Mesendoderm (in vitro differentiated cells): ENCODE data around the gene MS4A12.
"Not testable (repeated sequence)": the region's sequence is repeated elsewhere in the genome, so short reads cannot be mapped to it uniquely, and the experiment has no call there.

ENCODE experiments used
- DNase-seq: peaks from one replicate; pipeline ENCODE4 v3.0.0; 2013
- H2AK5ac ChIP-seq: 2 replicates; pipeline ENCODE4 v1.6.1; 2013; ENCODE audit warnings: low read length, inconsistent platforms
- H2BK120ac ChIP-seq: 2 replicates; pipeline ENCODE4 v1.6.1; 2013; ENCODE audit warnings: low read depth, mild to moderate bottlenecking, low read length, moderate library complexity, mixed read lengths
- H2BK15ac ChIP-seq: replicated peaks from 2 replicates; pipeline ENCODE4 v1.6.1; 2013; ENCODE audit warnings: low read depth, mild to moderate bottlenecking, moderate library complexity
- H2BK5ac ChIP-seq: 2 replicates; pipeline ENCODE4 v1.6.1; 2013; ENCODE audit warnings: low read length, inconsistent platforms
- H3K18ac ChIP-seq: 2 replicates; pipeline ENCODE4 v1.6.1; 2013; ENCODE audit warnings: mild to moderate bottlenecking, low read length, mixed read lengths
- H3K23ac ChIP-seq: one replicate; pipeline ENCODE4 v1.6.1; 2013; ENCODE audit warnings: low read length
- H3K27ac ChIP-seq: 2 replicates; pipeline ENCODE4 v1.5.1; 2013; ENCODE audit warnings: low read depth, mild to moderate bottlenecking, inconsistent platforms, low read length, moderate library complexity
- H3K27me3 ChIP-seq: 2 replicates; pipeline ENCODE4 v1.6.1; 2013; ENCODE audit warnings: low read length, control low read depth, mild to moderate bottlenecking, inconsistent platforms; ENCODE audit not compliant: insufficient read depth, poor library complexity
- H3K36me3 ChIP-seq: 2 replicates; pipeline ENCODE4 v1.6.1; 2013; ENCODE audit warnings: low read length, inconsistent platforms; ENCODE audit not compliant: control insufficient read depth, insufficient read depth
- H3K4ac ChIP-seq: one replicate; pipeline ENCODE4 v1.6.1; 2013; ENCODE audit warnings: low read depth, mild to moderate bottlenecking, low read length, moderate library complexity
- H3K4me1 ChIP-seq: 2 replicates; pipeline ENCODE4 v1.6.1; 2013; ENCODE audit warnings: low read depth, low read length, inconsistent platforms; ENCODE audit not compliant: control insufficient read depth
- H3K4me2 ChIP-seq: 2 replicates; pipeline ENCODE4 v1.6.1; 2013; ENCODE audit warnings: low read length
- H3K4me3 ChIP-seq: 2 replicates; pipeline ENCODE4 v1.5.1; 2013; ENCODE audit warnings: mild to moderate bottlenecking, low read length
- H3K56ac ChIP-seq: one replicate; pipeline ENCODE4 v1.6.1; 2013; ENCODE audit warnings: low read length
- H3K79me1 ChIP-seq: 2 replicates; pipeline ENCODE4 v1.6.1; 2013; ENCODE audit warnings: low read length, inconsistent platforms
- H3K79me2 ChIP-seq: 2 replicates; pipeline ENCODE4 v1.6.1; 2013; ENCODE audit warnings: mild to moderate bottlenecking, low read length; ENCODE audit not compliant: control insufficient read depth, insufficient read depth
- H3K9ac ChIP-seq: 2 replicates; pipeline ENCODE4 v1.6.1; 2013; ENCODE audit warnings: low read length, inconsistent platforms
- H4K5ac ChIP-seq: one replicate; pipeline ENCODE4 v1.6.1; 2013; ENCODE audit warnings: low read length
- H4K8ac ChIP-seq: one replicate; pipeline ENCODE4 v1.6.1; 2013; ENCODE audit warnings: low read depth, mild to moderate bottlenecking, control low read depth, low read length, moderate library complexity
- WGBS: extraction: QIAGEN DNeasy Blood & Tissue Kit; methylation state at CpG from one replicate; pipeline ENCODE4 v1.1.7; 2013; ENCODE audit warnings: low lambda C conversion rate, missing lambda C conversion rate; ENCODE audit not compliant: insufficient coverage; ENCODE audit errors: extremely low coverage; 5-methylcytosine and 5-hydroxymethylcytosine counted together

Gene MS4A12

GRCh38 chr11:60532383-60532782, 39.8 kb downstream of the MS4A12 start:
- no CpG with 5 or more reads among the region's 18 CpGs for WGBS
- H3K27me3 ChIP-seq, H2BK120ac ChIP-seq, H3K4me3 ChIP-seq, H3K27ac ChIP-seq, H3K4me1 ChIP-seq, H2AK5ac ChIP-seq, H3K56ac ChIP-seq, H4K8ac ChIP-seq, DNase-seq, H3K79me2 ChIP-seq, H3K79me1 ChIP-seq, H3K4ac ChIP-seq, H3K23ac ChIP-seq, H3K4me2 ChIP-seq, H2BK5ac ChIP-seq, H4K5ac ChIP-seq, H3K36me3 ChIP-seq, H2BK15ac ChIP-seq, H3K9ac ChIP-seq, H3K18ac ChIP-seq: not testable (repeated sequence)

DNA sequence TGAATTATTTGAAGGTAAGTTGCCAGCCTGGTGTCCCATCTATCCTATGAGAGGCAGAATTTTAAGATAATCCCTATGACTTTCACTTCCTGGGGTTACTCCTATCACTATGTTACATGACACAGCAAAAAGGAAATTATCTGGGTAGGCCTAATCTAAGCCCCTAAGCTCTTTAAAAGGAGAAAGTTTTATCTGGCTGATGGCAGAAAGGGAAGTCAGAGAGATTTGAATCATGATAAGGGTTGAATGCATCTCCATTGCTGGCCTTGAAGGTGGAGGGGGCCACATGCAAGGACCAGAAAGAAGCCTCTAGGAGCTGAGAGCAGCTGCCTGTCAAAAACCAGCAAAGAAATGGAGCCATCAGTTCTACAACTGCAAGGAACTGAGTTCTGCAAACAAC, 46.0 kb downstream of the MS4A12 start:
- H3K4ac ChIP-seq, H2BK15ac ChIP-seq, H3K4me3 ChIP-seq, H2BK5ac ChIP-seq, H3K79me1 ChIP-seq, H3K23ac ChIP-seq, H3K79me2 ChIP-seq, H3K4me1 ChIP-seq, H3K27me3 ChIP-seq, H3K4me2 ChIP-seq, H3K27ac ChIP-seq, H3K36me3 ChIP-seq, H4K5ac ChIP-seq, H2AK5ac ChIP-seq, H3K56ac ChIP-seq, H4K8ac ChIP-seq, H3K9ac ChIP-seq, H3K18ac ChIP-seq, H2BK120ac ChIP-seq: not testable (repeated sequence)
- DNase-seq = peak; percentile 9

GRCh38 chr11:60544077-60544476, 51.5 kb downstream of the MS4A12 start:
- H2BK120ac ChIP-seq = no peak overlapping the region
- no peak overlapping the region for H3K56ac ChIP-seq
- H2BK15ac ChIP-seq = no peak overlapping the region
- no peaks in the 10 kb centered on the region for H3K4me1 ChIP-seq
- no peak overlapping the region for H3K18ac ChIP-seq
- H3K4me2 ChIP-seq = no peak overlapping the region
- H3K9ac ChIP-seq = no peak overlapping the region
- H3K27ac ChIP-seq = no peak overlapping the region
- H2AK5ac ChIP-seq = no peak overlapping the region
- no peak overlapping the region for H3K4me3 ChIP-seq
- no peak for DNase-seq
- H2BK5ac ChIP-seq = no peak overlapping the region
- no peak overlapping the region for H3K4ac ChIP-seq
- H4K5ac ChIP-seq = no peak overlapping the region
- no peaks in the 10 kb centered on the region for H3K27me3 ChIP-seq
- H3K79me1 ChIP-seq = no peaks in the 10 kb centered on the region
- H3K23ac ChIP-seq = no peak overlapping the region
- H3K79me2 ChIP-seq = no peaks in the 10 kb centered on the region
- no peaks in the 10 kb centered on the region for H3K36me3 ChIP-seq
- H4K8ac ChIP-seq = no peak overlapping the region
- WGBS = no CpG with 5 or more reads among the region's 5 CpGs
